Muscle of leg (tissue), 11 donors: ENCODE measurements around the gene PDXP. TPM values are rescaled to one million over a fixed set of nuclear protein-coding genes. Genes with fewer than 3 reads are reported as not detected.

Experiments
- DNase-seq: peaks from one replicate; pipeline ENCODE4 v3.0.0; 2013
- H3K27ac ChIP-seq: one replicate; pipeline ENCODE4 v1.5.1; 2013; ENCODE audit warnings: mild to moderate bottlenecking, low read length, control low read depth
- H3K27me3 ChIP-seq: one replicate; pipeline ENCODE4 v1.6.1; 2013; ENCODE audit warnings: low read length; ENCODE audit not compliant: control insufficient read depth, insufficient read depth
- H3K36me3 ChIP-seq: one replicate; pipeline ENCODE4 v1.6.1; 2013; ENCODE audit warnings: low read length; ENCODE audit not compliant: control insufficient read depth, insufficient read depth
- H3K4me1 ChIP-seq: one replicate; pipeline ENCODE4 v1.6.1; 2013; ENCODE audit warnings: low read length; ENCODE audit not compliant: control insufficient read depth, insufficient read depth
- H3K4me3 ChIP-seq: one replicate; pipeline ENCODE4 v1.5.1; 2013; ENCODE audit warnings: low read length, control low read depth
- H3K9me3 ChIP-seq: replicated peaks from 2 replicates; pipeline ENCODE4 v1.6.1; 2013; ENCODE audit warnings: low read depth, low read length; ENCODE audit not compliant: control insufficient read depth
- WGBS: methylation state at CpG from one replicate; pipeline ENCODE4 v1.1.5; 2013; ENCODE audit warnings: missing lambda C conversion rate; ENCODE audit not compliant: insufficient coverage; 5-methylcytosine and 5-hydroxymethylcytosine counted together
- polyA plus RNA-seq, 8 donors: library from polyadenylated mRNA; unstranded; fragments of 120-200 nt; gene quantifications; one replicate each; pipeline versions ENCODE4 v1.2.1 to v1.2.3, GENCODE V29; 2013; ENCODE audit warnings: inconsistent platforms in 1 of 8, low replicate concordance in 1 of 8; ENCODE audit not compliant: insufficient read length in 8 of 8, insufficient read depth in 1 of 8
- total RNA-seq: library from RNA; stranded (reverse); fragments of 120-200 nt; gene quantifications from one replicate; pipeline ENCODE4 v1.2.4, GENCODE V29; 2013

PDXP gene
- total and polyA plus RNA-seq, 9 donors: 10.8 to 17.8 (median 15.3) TPM

DNA sequence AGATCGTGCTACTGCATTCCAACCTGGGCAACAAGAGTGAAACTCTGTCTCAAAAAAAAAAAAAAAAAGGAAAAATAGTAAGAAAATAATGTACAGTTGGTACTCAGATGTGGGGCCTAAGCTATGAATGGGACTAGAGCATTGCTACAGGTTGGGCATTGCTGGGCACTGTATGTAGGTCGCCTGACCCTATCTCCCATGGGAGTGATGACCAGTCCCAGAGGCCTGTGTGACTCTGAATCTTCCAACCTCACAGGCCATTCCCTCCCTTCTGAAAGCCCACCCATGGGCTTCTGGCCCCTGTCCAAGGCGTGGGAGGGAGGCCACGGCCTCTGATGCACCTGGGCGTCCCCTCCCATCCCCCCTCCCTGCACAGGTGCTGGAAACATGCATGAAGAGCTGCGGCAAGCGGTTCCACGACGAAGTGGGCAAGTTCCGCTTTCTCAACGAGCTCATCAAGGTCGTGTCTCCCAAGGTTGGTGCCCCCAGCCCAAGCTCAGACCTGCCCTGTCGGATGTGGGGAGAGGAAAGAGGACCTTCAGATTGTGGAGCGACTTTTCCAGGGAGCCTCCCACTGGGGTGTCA lies 40.4 kb upstream of the PDXP start:
- Histone ChIP-seq H3K27ac (no peak overlapping the region), H3K4me1 (peaks cover 10% of the 10 kb centered on the region), H3K36me3 (peaks cover 66% of the 10 kb centered on the region), H3K9me3 (no peaks in the 10 kb centered on the region), H3K4me3 (no peak overlapping the region), H3K27me3 (no peaks in the 10 kb centered on the region)
- whole genome bisulfite sequencing: 78% methylated on average over 1 of the region's 14 CpGs
- DNase-seq: no peak

DNA sequence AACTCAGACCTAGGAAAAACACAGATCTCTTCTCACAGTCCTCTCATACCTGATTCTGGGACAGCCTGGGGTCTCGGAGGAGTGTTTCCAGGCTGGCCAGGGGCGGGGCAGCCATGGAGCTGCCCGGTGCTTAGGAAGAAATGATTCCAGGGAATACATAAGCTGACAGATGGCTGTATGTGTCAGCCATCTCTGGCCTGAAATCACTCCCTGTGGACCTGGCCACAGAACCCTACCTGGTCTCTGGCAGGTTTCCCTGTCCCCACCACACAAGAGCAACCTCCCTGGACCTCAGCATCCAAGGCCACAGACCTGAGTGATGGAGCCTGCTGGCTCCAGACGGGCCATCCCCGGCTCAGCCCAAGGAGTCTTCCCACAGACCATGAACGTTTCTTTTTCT lies 39.8 kb upstream of the PDXP start:
- H3K27me3 ChIP-seq: no peaks in the 10 kb centered on the region
- H3K9me3 ChIP-seq: no peaks in the 10 kb centered on the region
- peaks cover 12% of the 10 kb centered on the region for H3K4me1 ChIP-seq
- DNase-seq: no peak
- peaks cover 69% of the 10 kb centered on the region for H3K36me3 ChIP-seq
- H3K4me3 ChIP-seq: no peak overlapping the region
- 83% methylated on average over 2 of the region's 6 CpGs for WGBS
- no peak overlapping the region for H3K27ac ChIP-seq

DNA sequence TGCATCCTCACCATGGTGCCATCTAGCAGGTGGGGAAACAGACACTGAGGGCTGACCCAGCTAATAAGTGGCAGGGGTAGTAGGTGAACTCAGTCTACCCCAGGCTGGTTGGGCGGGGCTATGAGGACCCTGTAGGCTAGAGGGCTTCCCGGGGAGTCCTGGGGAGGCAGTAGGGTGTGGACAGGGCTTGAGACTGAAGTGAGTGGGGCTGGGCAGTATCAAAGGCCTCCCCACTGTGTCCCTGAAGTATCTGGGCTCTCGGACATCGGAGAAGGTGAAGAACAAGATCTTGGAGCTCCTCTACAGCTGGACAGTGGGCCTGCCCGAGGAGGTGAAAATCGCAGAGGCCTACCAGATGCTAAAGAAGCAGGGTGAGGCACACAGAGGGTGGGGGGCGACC lies 38.5 kb upstream of the PDXP start:
- Histone ChIP-seq H3K4me3 (no peak overlapping the region), H3K4me1 (peaks cover 19% of the 10 kb centered on the region), H3K27me3 (no peaks in the 10 kb centered on the region), H3K36me3 (peaks cover 66% of the 10 kb centered on the region), H3K9me3 (no peaks in the 10 kb centered on the region), H3K27ac (no peak overlapping the region)
- no peak for DNase-seq
- 94% methylated on average over 6 of the region's 7 CpGs for WGBS

DNA sequence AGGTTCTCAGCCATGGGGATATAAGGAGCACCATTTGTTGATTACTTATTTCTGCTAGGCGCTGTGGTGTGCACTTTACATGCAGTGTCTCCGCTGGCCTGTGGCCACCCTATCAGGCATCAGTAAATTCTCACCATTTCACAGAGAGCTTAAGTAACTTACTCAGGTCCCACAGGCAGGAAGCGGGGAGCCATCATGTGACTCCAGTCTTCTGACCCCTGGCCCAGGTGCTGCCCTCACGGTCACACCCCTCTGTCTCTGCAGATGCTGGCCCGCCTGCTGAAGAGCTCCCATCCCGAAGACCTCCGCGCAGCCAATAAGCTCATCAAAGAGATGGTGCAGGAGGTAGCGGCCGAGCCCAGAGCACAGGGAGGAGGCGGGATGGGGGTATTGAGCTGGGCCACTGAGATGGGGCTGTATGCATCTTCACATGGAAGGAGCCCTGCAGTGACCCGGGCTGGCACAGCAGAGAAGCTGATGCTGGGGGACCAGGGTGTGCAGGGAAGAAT lies 37.1 kb upstream of the PDXP start:
- no peaks in the 10 kb centered on the region for H3K27me3 ChIP-seq
- H3K36me3 ChIP-seq: peaks cover 74% of the 10 kb centered on the region
- no peak for DNase-seq
- no peaks in the 10 kb centered on the region for H3K9me3 ChIP-seq
- H3K4me1 ChIP-seq: peaks cover 32% of the 10 kb centered on the region
- no peak overlapping the region for H3K4me3 ChIP-seq
- no peak overlapping the region for H3K27ac ChIP-seq
- WGBS: 85% methylated on average over 9 of the region's 12 CpGs

DNA sequence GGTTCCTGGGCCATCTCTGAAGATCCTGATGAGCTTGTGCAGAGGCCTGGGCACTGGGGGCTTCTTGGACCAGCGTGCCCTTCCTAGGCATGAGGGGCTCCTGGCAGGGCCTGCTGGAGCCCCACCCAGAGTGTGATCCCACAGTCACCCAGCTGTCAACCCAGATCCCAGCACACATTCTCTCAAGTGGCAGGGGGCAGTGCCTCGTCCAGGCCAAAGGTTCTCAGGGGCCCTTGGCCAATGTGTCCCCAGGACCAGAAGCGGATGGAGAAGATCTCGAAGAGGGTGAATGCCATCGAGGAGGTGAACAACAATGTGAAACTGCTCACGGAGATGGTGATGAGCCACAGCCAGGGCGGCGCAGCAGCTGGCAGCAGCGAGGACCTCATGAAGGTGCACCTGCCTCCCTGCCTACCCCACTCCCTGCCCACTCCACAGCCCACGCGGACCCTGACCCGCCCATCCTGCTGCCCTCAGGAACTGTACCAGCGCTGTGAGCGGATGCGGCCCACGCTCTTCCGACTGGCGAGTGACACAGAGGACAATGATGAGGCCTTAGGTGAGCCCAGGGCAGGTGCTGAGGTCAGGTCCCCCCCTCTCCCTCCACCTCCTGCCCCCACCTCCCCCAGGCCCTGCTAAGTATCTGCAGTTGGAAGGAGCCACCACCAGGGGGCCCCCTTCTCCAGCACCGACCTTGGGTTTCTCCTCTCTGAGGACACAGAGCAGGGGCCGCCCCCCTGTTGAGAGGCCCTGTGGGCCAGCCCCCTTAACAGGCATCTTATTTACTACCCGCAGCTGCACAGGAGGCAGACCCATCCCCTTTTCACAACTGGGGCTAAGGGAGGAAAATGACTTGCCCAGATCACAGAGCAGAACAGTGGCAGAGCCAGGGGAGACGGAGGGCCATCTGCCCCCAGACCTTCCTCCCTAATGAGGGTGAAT lies 35.2 kb upstream of the PDXP start:
- Histone ChIP-seq H3K27ac (peak overlapping the region; percentile 51), H3K4me1 (peaks cover 49% of the 10 kb centered on the region), H3K27me3 (no peaks in the 10 kb centered on the region), H3K36me3 (peaks cover 75% of the 10 kb centered on the region), H3K9me3 (no peaks in the 10 kb centered on the region), H3K4me3 (no peak overlapping the region)
- peak; percentile 79 for DNase-seq
- 77% methylated on average over 12 of the region's 22 CpGs for WGBS

DNA sequence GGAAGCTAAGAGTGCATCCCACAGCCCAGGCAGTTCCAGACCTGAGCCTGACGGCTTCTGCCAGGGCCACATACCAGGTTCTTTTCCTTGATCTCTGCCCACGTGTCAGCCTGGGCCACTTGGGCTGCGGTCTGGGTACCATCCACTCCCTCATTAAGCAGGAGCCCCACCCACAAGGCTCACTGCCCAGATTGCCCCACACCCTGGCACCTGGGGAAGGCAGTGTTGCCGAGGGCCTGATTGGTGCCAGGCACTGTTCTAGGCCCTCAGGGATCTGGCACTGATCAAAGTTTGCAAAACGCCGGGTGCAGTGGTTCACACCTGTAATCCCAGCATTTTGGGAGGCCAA lies 34.5 kb upstream of the PDXP start:
- Histone ChIP-seq H3K27ac (peak overlapping the region; percentile 51), H3K4me3 (no peak overlapping the region), H3K27me3 (no peaks in the 10 kb centered on the region), H3K9me3 (no peaks in the 10 kb centered on the region), H3K36me3 (peaks cover 74% of the 10 kb centered on the region), H3K4me1 (peaks cover 49% of the 10 kb centered on the region)
- WGBS: 48% methylated on average over 4 of the region's 6 CpGs
- DNase-seq: peak; percentile 25

DNA sequence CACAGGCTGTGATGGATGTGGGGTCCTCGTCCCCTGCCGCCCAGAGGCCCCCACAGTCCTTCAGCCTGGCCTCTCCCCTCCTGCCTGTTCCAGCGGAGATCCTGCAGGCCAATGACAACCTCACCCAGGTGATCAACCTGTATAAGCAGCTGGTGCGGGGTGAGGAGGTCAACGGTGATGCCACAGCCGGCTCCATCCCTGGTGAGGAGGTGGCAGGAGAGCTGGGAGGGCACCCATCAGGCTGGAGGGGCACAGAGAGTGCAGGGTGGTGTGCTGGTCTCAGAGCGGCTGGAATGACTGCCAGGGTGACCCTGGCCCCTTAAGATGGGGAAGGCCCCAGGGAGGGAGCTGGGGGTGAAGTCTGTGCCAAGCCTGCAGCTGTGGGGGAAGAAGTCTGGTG lies 33.6 kb upstream of the PDXP start:
- Histone ChIP-seq H3K4me1 (peaks cover 49% of the 10 kb centered on the region), H3K27ac (peak overlapping the region; percentile 20), H3K27me3 (no peaks in the 10 kb centered on the region), H3K36me3 (peaks cover 81% of the 10 kb centered on the region), H3K4me3 (no peak overlapping the region), H3K9me3 (no peaks in the 10 kb centered on the region)
- DNase-seq: peak; percentile 23
- WGBS: 81% methylated on average over 6 of the region's 7 CpGs

DNA sequence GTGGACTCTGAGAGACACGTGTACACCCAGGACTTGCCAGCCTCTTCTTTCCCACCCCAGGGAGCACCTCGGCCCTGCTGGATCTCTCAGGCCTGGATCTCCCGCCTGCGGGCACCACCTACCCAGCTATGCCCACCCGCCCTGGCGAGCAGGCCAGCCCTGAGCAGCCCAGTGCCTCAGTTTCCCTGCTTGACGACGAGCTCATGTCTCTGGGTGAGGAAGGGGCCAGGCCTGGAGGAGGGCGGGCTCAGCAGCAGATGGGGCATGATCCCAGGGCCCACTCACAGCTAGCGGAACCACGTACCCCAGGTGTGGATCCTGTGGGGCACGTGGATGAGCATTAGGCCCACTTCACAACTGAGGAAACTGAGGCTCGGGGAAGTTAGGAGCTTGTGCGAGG lies 32.8 kb upstream of the PDXP start:
- peaks cover 49% of the 10 kb centered on the region for H3K4me1 ChIP-seq
- H3K27ac ChIP-seq: peak overlapping the region; percentile 53
- H3K4me3 ChIP-seq: no peak overlapping the region
- WGBS: 79% methylated on average over 14 of the region's 14 CpGs
- H3K9me3 ChIP-seq: no peaks in the 10 kb centered on the region
- H3K27me3 ChIP-seq: no peaks in the 10 kb centered on the region
- H3K36me3 ChIP-seq: peaks cover 77% of the 10 kb centered on the region
- peak; percentile 15 for DNase-seq

DNA sequence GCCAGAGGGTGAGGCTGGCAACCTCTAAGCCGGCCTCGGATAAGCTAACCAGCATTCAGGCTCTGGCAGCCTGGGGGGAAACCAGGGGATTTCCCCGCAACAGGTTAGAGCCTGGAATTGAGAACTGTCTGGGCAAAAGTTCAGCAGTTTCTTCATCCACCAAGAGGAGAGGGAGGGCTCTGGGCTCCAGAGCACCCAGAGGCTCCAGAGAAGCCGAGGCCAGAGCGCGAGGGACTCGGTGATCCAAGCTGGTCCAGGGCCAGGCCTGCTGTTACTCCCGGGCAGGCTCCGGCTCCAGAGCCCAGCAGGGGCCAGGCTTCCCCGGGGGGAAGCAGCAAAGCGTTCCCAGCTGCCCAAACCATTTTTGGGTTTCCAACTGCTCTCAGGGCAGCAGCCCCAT lies 32.4 kb upstream of the PDXP start:
- peaks cover 52% of the 10 kb centered on the region for H3K4me1 ChIP-seq
- H3K4me3 ChIP-seq: no peak overlapping the region
- no peaks in the 10 kb centered on the region for H3K27me3 ChIP-seq
- 11% methylated on average over 10 of the region's 11 CpGs for WGBS
- no peaks in the 10 kb centered on the region for H3K9me3 ChIP-seq
- peak; percentile 83 for DNase-seq
- H3K36me3 ChIP-seq: peaks cover 76% of the 10 kb centered on the region
- peak overlapping the region; percentile 53 for H3K27ac ChIP-seq

DNA sequence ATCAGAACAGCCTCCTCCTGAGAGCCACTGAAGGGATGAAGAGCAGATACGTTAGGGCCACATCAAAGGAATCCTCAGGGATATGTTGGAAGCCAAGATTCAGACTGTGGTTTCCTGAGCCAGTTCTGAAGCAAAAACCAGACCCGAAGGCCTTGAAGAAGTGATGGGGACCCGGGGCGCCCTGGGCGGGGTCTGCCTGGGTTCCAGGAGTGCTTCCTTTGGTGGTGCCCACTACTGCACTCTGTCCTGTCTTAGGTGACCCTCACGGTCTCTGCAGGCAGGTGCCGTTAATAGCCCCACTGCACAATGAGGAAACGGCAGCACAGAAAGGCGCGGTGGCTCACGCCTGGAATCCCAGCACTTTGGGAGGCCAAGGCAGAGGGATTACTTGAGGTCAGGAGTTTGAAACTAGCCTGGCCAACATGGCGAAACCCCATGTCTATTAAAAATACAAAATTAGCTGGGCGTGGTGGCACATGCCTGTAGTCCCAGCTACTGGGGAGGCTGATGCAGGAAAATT lies 31.9 kb upstream of the PDXP start:
- H3K4me3 ChIP-seq: no peak overlapping the region
- H3K36me3 ChIP-seq: peaks cover 75% of the 10 kb centered on the region
- DNase-seq: no peak
- peaks cover 57% of the 10 kb centered on the region for H3K4me1 ChIP-seq
- no peaks in the 10 kb centered on the region for H3K27me3 ChIP-seq
- 28% methylated on average over 8 of the region's 13 CpGs for WGBS
- no peaks in the 10 kb centered on the region for H3K9me3 ChIP-seq
- peak overlapping the region; percentile 53 for H3K27ac ChIP-seq
